H1 (cell line): ENCODE results near the gene KIAA1671. TPM values are rescaled to one million over a fixed set of nuclear protein-coding genes. Genes with fewer than 3 reads are reported as not detected.

ENCODE experiments used
- CTCF ChIA-PET: fragments of 300-600 bp; sonication (Branson Sonifier 250); formaldehyde crosslinking; loops from one replicate; lab custom pipeline; 2021; ENCODE audit not compliant: partially characterized antibody; lab: Charles Lee
- POLR2A ChIA-PET: fragments of 300-600 bp; sonication (Branson Sonifier 250); formaldehyde crosslinking; loops from one replicate; lab custom pipeline; 2021; ENCODE audit warnings: inconsistent platforms; ENCODE audit not compliant: partially characterized antibody; lab: Charles Lee
- DNase-seq, 2 experiments: peaks; one replicate each; pipeline versions ENCODE4 v3.0.0 to v3.0.0-alpha.2; 2010 to 2022; ENCODE audit warnings: low spot score in 2 of 2, low read depth in 1 of 2, mixed read lengths in 1 of 2
- FAIRE-seq: peaks from 2 replicates; lab custom pipeline; 2011; peaks lifted over from hg19 to GRCh38; lab: Jason Lieb, UNC
- H2AFZ ChIP-seq: 2 replicates; pipeline ENCODE4 v1.8.1; 2012; ENCODE audit warnings: low read length, inconsistent platforms
- H2AK5ac ChIP-seq: 2 replicates; pipeline ENCODE4 v1.6.1; 2013; ENCODE audit warnings: low read depth, low read length
- H2BK120ac ChIP-seq: replicated peaks from 2 replicates; pipeline ENCODE3; 2013; ENCODE audit warnings: low read depth, low read length, inconsistent platforms
- H2BK12ac ChIP-seq: 2 replicates; pipeline ENCODE4 v1.6.1; 2013; ENCODE audit warnings: low read depth, low read length
- H2BK15ac ChIP-seq: 2 replicates; pipeline ENCODE4 v1.6.1; 2013; ENCODE audit warnings: low read length
- H2BK20ac ChIP-seq: 2 replicates; pipeline ENCODE4 v1.6.1; 2013; ENCODE audit warnings: low read length
- H2BK5ac ChIP-seq: 2 replicates; pipeline ENCODE4 v1.6.1; 2013; ENCODE audit warnings: low read depth, low read length
- H3K14ac ChIP-seq: 2 replicates; pipeline ENCODE4 v1.6.1; 2013; ENCODE audit warnings: inconsistent platforms; ENCODE audit not compliant: insufficient read length
- H3K18ac ChIP-seq: 2 replicates; pipeline ENCODE4 v1.6.1; 2013; ENCODE audit warnings: low read length; ENCODE audit errors: extremely low read depth
- H3K23ac ChIP-seq: 2 replicates; pipeline ENCODE4 v1.6.1; 2013; ENCODE audit warnings: inconsistent platforms; ENCODE audit not compliant: insufficient read length
- H3K23me2 ChIP-seq: 2 replicates; pipeline ENCODE4 v1.6.1; 2013; ENCODE audit warnings: low read depth, low read length
- H3K27ac ChIP-seq: 2 replicates; pipeline ENCODE4 v1.6.1; 2011; ENCODE audit warnings: low read depth, low read length, inconsistent platforms
- H3K27me3 ChIP-seq, 4 experiments: replicated peaks in 1 of 4; 1 replicate in 1 of 4; 2 replicates in 3 of 4; pipeline versions ENCODE4 v1.6.1 to v1.8.1; 2011 to 2013; ENCODE audit warnings: low read length in 3 of 4, mild to moderate bottlenecking in 3 of 4, inconsistent platforms in 2 of 4, mixed read lengths in 2 of 4, moderate library complexity in 1 of 4; ENCODE audit not compliant: control insufficient read depth in 3 of 4, insufficient read depth in 3 of 4; ENCODE audit errors: extremely low read depth in 1 of 4
- H3K36me3 ChIP-seq, 4 experiments: 2 replicates each; pipeline versions ENCODE4 v1.6.1 to v1.8.1; 2011 to 2013; ENCODE audit warnings: mild to moderate bottlenecking in 4 of 4, low read length in 3 of 4, moderate library complexity in 2 of 4, control low read depth in 1 of 4, inconsistent platforms in 1 of 4; ENCODE audit not compliant: insufficient read depth in 4 of 4, control insufficient read depth in 2 of 4
- H3K4ac ChIP-seq: replicated peaks from 2 replicates; pipeline ENCODE3; 2013; ENCODE audit warnings: low read length, low read depth, mixed read lengths, inconsistent platforms; ENCODE audit not compliant: insufficient read length
- H3K4me1 ChIP-seq, 4 experiments: replicated peaks in 1 of 4; 1 replicate in 1 of 4; 2 replicates in 3 of 4; pipeline versions ENCODE4 v1.6.1 to v1.8.1; 2011 to 2013; ENCODE audit warnings: low read length in 3 of 4, inconsistent platforms in 2 of 4, mixed read lengths in 1 of 4; ENCODE audit not compliant: insufficient read depth in 4 of 4, control insufficient read depth in 3 of 4
- H3K4me2 ChIP-seq, 2 experiments: 2 replicates each; pipeline versions ENCODE4 v1.6.1 to v1.8.1; 2011 to 2013; ENCODE audit warnings: low read depth in 2 of 2, low read length in 2 of 2, control low read depth in 1 of 2, inconsistent platforms in 1 of 2, mild to moderate bottlenecking in 1 of 2; ENCODE audit not compliant: insufficient read depth in 1 of 2
- H3K4me3 ChIP-seq, 4 experiments: fragments of 200-600, 300-600 bp in 1 of 4; sonication (generic), shearing (Covaris generic), sonication (Bioruptor Twin) in 1 of 4; 2 replicates each; pipeline versions ENCODE4 v1.5.1 to v1.8.1; 2011 to 2016; ENCODE audit warnings: low read length in 4 of 4, low read depth in 3 of 4, control low read depth in 2 of 4, inconsistent platforms in 2 of 4, mild to moderate bottlenecking in 2 of 4, mixed read lengths in 1 of 4, moderate library complexity in 1 of 4; ENCODE audit not compliant: insufficient read depth in 2 of 4; ENCODE audit errors: extremely low read depth in 1 of 4
- H3K56ac ChIP-seq: replicated peaks from 2 replicates; pipeline ENCODE3; 2013; ENCODE audit warnings: low read depth, mild to moderate bottlenecking, mixed read lengths, low read length, inconsistent platforms; ENCODE audit not compliant: insufficient read length
- H3K79me1 ChIP-seq: 2 replicates; pipeline ENCODE4 v1.6.1; 2013; ENCODE audit warnings: low read depth, low read length, control low read depth
- H3K79me2 ChIP-seq, 2 experiments: 2 replicates each; pipeline versions ENCODE4 v1.6.1 to v1.8.1; 2012 to 2013; ENCODE audit warnings: low read length in 2 of 2, mild to moderate bottlenecking in 2 of 2, inconsistent platforms in 1 of 2; ENCODE audit not compliant: insufficient read depth in 2 of 2, control insufficient read depth in 1 of 2
- H3K9ac ChIP-seq, 4 experiments: replicated peaks in 1 of 4; 1 replicate in 1 of 4; 2 replicates in 3 of 4; pipeline versions ENCODE4 v1.6.1 to v1.8.1; 2011 to 2013; ENCODE audit warnings: low read depth in 3 of 4, low read length in 3 of 4, control low read depth in 2 of 4, mild to moderate bottlenecking in 2 of 4, moderate library complexity in 2 of 4, inconsistent platforms in 1 of 4; ENCODE audit errors: extremely low read depth in 1 of 4
- H3K9me3 ChIP-seq, 2 experiments: 2 replicates each; pipeline versions ENCODE4 v1.6.1 to v1.8.1; 2012 to 2013; ENCODE audit warnings: mild to moderate bottlenecking in 2 of 2, moderate library complexity in 2 of 2, control low read depth in 1 of 2, inconsistent platforms in 1 of 2, low read depth in 1 of 2, low read length in 1 of 2, mixed read lengths in 1 of 2; ENCODE audit not compliant: insufficient read depth in 2 of 2
- H4K20me1 ChIP-seq, 2 experiments: replicated peaks in 1 of 2; 2 replicates each; pipeline versions ENCODE3 to v1.8.1; 2011 to 2013; ENCODE audit warnings: inconsistent platforms in 2 of 2, low read length in 2 of 2, mild to moderate bottlenecking in 1 of 2; ENCODE audit not compliant: insufficient read depth in 2 of 2, control insufficient read depth in 1 of 2
- H4K5ac ChIP-seq: 2 replicates; pipeline ENCODE4 v1.6.1; 2013; ENCODE audit warnings: low read length, low read depth, mixed read lengths, inconsistent platforms; ENCODE audit not compliant: insufficient read length
- H4K8ac ChIP-seq: 2 replicates; pipeline ENCODE4 v1.8.0; 2013; ENCODE audit warnings: mild to moderate bottlenecking, moderate library complexity, low read length, inconsistent platforms; ENCODE audit not compliant: insufficient read depth; ENCODE audit errors: extremely low read depth
- H4K91ac ChIP-seq: replicated peaks from 2 replicates; pipeline ENCODE3; 2013; ENCODE audit warnings: low read length, mixed read lengths, inconsistent platforms; ENCODE audit not compliant: insufficient read length
- CTBP2 ChIP-seq: IDR thresholded peaks from 2 replicates; pipeline ENCODE4 v1.7.0; 2011; ENCODE audit warnings: borderline replicate concordance, mild to moderate bottlenecking, moderate library complexity, mixed read lengths, low read length; ENCODE audit not compliant: insufficient read depth, insufficient read length
- HDAC6 ChIP-seq: IDR thresholded peaks from one replicate; pipeline ENCODE4 v1.7.1; 2012; ENCODE audit warnings: low read depth, mild to moderate bottlenecking, inconsistent platforms, low read length, moderate library complexity
- SIX5 ChIP-seq: IDR thresholded peaks from 2 replicates; pipeline ENCODE4 v1.6.1; 2011; ENCODE audit warnings: mild to moderate bottlenecking, low read depth, low read length
- SP4 ChIP-seq: IDR thresholded peaks from 2 replicates; pipeline ENCODE4 v1.6.1; 2012; ENCODE audit warnings: low read length, inconsistent platforms
- TEAD4 ChIP-seq: IDR thresholded peaks from 2 replicates; pipeline ENCODE4 v1.6.1; 2012; ENCODE audit warnings: low read depth, low read length, inconsistent platforms, mixed read lengths
- WGBS, 2 experiments: shearing (Covaris generic) in 1 of 2; methylation state at CpG; one replicate each; pipeline versions ENCODE4 v1.1.6 to v1.1.7; 2013 to 2015; ENCODE audit warnings: low lambda C conversion rate in 2 of 2, mixed read lengths in 2 of 2, inconsistent platforms in 1 of 2, low coverage in 1 of 2, missing lambda C conversion rate in 1 of 2; ENCODE audit not compliant: insufficient replicate concordance in 2 of 2, insufficient coverage in 1 of 2, insufficient read length in 1 of 2; ENCODE audit errors: extremely low coverage in 1 of 2, missing lambda C conversion rate in 1 of 2; 5-methylcytosine and 5-hydroxymethylcytosine counted together
- polyA plus RNA-seq, 7 experiments: library from polyadenylated mRNA; depleted of rRNA in 3 of 7; stranded (reverse) in 5 of 7; unstranded in 2 of 7; fragments of >200 nt in 5 of 7; fragments of 200-250 nt in 2 of 7; gene quantifications; 1 replicate in 5 of 7; 2 replicates in 1 of 7; 4 replicates in 1 of 7; pipeline versions ENCODE4 v1.2.1 to v1.2.3, GENCODE V29; 2011 to 2013; ENCODE audit warnings: missing spikeins in 2 of 7, mixed read lengths in 2 of 7
- total RNA-seq: library from RNA; stranded (reverse); fragmentation: NEBNext Ultra II Directional; extraction: Animal tissue kit (Norgen Biotek cat#: 25700); gene quantifications from 2 replicates; pipeline ENCODE4 v1.2.1, GENCODE V29; 2021
- TF ChIP-seq, protein P1 (sequence below): IDR thresholded peaks from 2 replicates; pipeline ENCODE4 v1.6.1; 2011; ENCODE audit warnings: low read depth, mild to moderate bottlenecking, low read length; ENCODE audit not compliant: insufficient read depth

The KIAA1671 gene
- total and polyA plus RNA-seq, 2 of the 8 experiments (the other 6 are each of a cell fraction or from before 2014, with no cell fraction given) = 6.4 to 23.9 TPM

DNA sequence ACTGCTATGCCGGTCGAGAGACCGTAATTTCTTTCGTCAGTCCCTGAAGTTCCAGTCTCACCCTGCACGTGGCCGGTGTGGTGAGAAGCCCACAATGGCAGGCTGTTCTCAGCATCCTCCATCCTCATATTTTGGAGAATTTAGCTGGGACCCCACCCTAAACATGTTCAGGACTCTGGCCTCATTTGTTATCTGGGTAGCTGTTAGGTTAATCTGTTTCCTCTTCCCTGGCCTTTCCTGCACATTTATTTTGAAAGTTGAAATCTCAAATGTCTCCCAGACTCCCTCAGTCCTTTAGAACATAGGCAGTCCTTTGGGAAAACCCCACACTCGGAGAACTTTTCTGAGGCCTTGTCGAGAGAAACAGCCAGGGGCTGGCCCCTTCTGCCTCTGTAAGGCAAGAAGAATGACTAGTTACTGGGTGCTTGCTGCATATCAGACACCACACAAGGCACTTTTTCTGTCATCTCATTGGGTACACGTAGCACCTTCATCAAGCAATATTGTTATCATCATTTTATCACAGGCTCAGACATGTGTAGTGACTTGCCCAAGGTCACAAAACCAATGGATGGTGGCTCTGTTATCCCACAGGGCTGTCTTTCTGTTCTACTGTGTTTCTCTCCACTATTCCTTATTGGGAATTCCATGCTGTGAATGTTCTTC, 137.8 kb downstream of the KIAA1671 start:
- Histone ChIP-seq H2AFZ (no peak overlapping the region), H3K14ac (no peak overlapping the region), H3K27me3 (no peaks in the 10 kb centered on the region), H3K23me2 (no peaks in the 10 kb centered on the region; the same call in 1 of the 2 replicates), H3K4me1 (no peaks in the 10 kb centered on the region), H2BK12ac (no peak overlapping the region), H3K4me3 (no peak overlapping the region), H3K18ac (no peak overlapping the region), H2BK5ac (no peak overlapping the region), H3K56ac (no peak overlapping the region), H2BK20ac (no peak overlapping the region), H3K79me2 (no peaks in the 10 kb centered on the region; a peak in 2 of 4 replicates), H2AK5ac (no peak overlapping the region), H4K20me1 (peaks cover 0 to 2% of the 10 kb centered on the region in 2 experiments), H3K27ac (no peak overlapping the region), H4K8ac (no peak overlapping the region), H2BK120ac (no peak overlapping the region), H3K79me1 (no peaks in the 10 kb centered on the region; the same call in 1 of the 2 replicates), H3K9me3 (no peaks in the 10 kb centered on the region), H2BK15ac (no peak overlapping the region), H3K9ac (no peak overlapping the region), H3K4ac (no peak overlapping the region), H4K91ac (no peak overlapping the region), H3K23ac (no peak overlapping the region), H3K36me3 (no peaks in the 10 kb centered on the region), H3K4me2 (no peak overlapping the region), H4K5ac (no peak overlapping the region)
- 93% methylated on average over 9 of the region's 9 CpGs; no CpG with 5 or more reads in 1 of the 2 experiments for WGBS, 2 experiments
- ChIA-PET POLR2A (no interaction called here), CTCF (interaction anchor here (1.1 to 1.5 kb wide), 3 partner anchors 9 to 94 kb away, joined by 3 to 5 read pairs (median 4); no protein-coding TSS in a partner anchor)
- DNase-seq (no peak), FAIRE-seq (no peak)
- no peak for TF ChIP-seq HDAC6
- TF ChIP-seq TEAD4 = no peak
- no peak for TF ChIP-seq SIX5
- TF ChIP-seq SP4 = no peak
- no peak for TF ChIP-seq CTBP2
- TF ChIP-seq, protein P1, sequence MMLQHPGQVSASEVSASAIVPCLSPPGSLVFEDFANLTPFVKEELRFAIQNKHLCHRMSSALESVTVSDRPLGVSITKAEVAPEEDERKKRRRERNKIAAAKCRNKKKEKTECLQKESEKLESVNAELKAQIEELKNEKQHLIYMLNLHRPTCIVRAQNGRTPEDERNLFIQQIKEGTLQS = no peak
